Hematopoietic multipotent progenitor cell treated with erythropoietin and hydrocortisone succinate and interleukin-3 and kit ligand, for 6 days (in vitro differentiated cells): Measurements from ENCODE around the gene EPAS1.

Experiments
- DNase-seq: peaks from one replicate; pipeline ENCODE4 v3.0.0-alpha.2; 2015

EPAS1 gene

DNA sequence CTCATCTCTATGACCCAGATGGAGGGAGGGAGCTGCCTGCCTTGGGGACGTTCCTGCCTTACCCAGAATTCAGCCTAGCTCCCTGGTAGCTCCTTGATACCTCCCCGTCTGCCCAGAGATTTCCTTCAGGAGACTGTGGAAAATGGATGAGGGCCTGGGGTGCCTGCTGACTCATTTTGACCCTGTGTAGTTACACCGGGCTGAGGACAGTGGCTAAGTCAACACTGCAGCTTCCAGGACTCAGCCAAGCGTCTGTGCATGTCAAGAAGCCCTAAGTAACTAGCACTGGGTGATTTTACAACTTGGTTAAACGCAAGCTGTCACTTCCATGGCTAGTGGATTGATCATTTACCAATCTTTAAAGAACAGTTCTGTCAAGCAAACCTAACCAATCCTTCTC is 23.3 kb upstream of the EPAS1 start:
- DNase-seq, result no peak

DNA sequence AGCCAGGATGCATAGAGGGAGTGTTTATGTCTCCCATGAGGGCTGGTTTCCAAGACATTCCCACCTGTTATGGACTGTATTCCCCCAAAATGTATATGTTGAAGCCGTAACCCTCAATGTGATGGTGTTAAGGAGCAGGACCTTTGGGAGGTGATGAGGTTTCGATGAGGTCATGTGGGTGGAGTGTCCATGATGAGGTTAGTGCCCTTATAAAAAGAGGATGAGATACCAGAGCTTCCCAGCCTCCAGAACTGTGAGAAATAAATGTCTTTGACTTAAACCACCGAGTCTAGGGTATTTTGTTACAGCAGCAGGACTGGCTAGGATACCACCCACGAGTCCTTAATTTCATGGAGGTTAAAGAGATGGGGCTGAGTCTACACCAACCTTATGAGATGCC is 22.6 kb upstream of the EPAS1 start:
- no peak for DNase-seq

DNA sequence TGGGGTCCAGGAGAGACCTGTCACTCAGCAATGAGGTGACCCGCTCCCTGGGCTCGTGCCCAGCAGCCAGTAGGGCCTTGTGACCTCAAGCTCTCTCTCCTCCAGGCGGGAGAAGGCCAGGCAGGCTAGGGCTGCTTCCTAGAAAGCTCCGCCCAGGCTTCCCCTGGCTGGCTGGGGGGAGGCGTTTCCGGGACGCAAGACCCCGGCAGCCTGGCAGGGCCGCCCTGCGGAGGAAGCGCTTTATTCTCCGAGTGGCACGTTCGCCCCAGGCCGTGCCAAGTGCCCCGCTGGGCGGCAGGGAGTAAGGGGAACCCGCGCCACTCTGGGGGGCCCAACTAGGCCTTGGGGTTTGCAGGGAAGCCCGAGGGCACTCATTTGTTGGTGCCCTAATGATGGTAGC is 21.2 kb upstream of the EPAS1 start:
- DNase-seq, result peak; percentile 69

DNA sequence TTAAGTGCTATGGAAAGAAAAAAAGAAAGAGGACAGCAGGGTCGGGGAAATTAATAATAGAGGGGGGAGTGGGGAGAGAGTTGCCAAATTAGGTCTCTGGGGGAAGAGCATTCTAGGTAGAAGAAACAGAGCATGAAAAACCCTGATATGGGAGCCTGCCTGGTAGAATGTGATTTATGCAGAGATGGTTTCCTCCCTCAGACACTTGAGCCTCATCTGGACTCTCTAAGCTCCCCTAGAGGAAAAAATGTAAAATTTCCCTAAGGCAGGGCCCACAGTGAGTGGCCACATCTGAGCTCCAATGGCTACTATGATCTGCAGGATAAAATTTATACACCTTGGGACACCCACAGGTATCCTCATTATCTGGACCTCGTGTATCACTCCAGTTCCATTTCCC is 20.6 kb upstream of the EPAS1 start:
- no peak for DNase-seq

DNA sequence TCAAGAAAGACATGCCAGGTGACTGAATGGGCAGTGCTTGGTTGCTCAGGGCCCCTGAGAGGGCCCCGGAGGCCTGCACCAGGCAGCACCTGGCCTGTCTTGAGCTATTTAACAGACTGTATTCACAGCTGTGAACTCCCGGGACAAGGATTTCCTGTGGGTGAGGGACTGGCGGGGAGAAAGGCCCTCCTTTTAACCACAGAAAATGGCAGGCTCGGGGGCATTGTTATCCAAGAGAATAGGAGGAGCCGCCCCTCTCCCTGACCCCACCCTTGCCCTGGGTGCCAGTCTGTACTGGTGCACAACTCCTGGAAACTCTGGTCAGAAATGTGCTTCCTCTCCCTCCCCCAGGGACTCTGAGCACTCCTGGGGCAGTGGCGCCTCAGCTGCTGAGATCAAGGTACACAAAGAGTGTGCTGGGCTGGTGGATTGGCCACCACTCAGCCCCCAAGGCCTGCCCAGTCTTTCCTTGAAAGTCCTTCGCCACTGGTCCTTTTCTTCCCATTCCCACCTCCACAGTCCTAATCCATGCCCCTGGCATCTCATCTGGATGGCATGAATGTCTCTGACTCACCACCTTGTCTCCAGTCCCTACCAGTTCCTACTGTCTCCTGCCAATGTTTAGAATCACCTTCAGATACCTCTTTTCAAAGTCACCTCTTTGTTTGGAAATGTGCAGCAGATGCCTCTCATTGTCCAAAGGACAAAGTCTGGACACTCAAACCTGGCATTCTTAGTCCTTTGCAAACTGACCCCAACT is 19.6 kb upstream of the EPAS1 start:
- no peak for DNase-seq

DNA sequence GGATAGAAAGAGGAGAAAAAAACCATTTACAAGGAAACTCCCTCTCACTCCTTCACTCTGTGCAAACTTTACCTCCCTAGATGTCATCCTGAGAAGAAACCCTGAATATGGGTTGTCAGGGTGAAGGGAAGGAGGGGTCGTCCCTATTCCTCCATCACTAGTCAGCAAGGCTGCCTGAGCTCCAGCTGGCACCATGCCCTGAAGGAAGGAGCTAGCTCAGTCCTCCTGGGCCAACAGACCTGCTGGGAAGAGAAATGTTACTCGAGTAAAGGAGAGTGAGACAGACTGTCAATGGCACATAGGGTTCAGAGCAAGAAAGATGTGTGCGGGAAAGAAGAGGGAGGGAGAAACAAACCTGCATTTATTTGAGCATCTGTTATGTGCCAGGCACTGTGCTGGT is 18.3 kb upstream of the EPAS1 start:
- DNase-seq, result no peak

DNA sequence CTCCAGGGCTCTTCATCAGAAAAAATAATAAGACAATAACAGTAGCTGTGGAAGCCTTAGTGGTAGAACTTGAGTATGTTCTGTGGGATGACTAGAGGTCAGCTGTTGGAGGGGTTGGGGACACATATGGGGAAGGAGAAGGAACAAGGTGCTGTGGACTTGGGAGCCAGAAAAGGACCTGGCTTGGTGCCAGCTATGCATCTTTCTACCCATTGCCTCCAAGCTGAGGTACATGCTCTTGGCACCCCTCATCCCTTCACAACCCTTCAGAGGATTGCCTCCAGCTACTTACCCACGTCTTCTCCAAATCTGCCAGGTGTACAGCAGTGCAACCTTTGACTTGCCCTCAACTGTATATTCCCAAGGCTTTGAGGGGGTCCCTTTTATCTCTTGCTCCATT is 15.3 kb upstream of the EPAS1 start:
- DNase-seq, result no peak

DNA sequence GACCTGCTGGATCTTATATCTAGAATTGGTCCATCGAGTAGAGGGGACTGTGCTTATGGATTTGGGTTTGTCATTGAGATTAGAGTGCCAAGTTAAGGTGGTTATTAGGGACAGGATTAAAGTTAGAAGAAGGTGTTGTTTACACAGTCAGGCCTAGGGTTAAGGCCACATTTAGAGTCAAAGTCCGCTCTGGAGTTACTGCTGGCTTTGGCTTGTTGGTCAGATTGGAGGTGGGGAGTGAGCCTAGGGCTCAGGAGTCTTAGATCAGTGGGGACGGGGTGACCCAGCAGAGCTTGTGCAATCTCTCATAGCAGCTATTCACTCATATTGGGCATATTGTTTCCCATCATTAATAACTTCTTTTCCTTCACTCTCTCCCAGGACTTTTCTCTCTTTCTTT is 13.5 kb upstream of the EPAS1 start:
- no peak for DNase-seq

DNA sequence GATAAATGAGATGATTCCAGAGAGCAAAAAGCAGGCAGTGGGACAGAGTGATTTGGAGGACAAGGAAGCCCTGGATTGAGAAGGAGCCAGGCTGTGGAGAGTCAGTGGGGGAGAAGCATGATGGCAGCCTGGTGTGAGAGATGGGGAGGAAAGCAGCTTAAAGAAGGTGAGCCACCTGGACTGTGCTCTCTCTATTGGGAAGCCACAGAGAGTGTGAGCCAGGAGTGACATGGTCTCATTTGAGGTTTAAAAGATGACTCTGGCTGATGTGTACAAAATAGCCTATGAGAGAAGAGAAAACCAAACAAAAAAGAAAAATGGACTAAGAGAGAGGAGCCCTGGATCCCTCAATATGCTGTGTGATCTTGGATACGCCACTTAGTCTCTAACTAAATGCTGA is 12.9 kb upstream of the EPAS1 start:
- DNase-seq, result no peak

DNA sequence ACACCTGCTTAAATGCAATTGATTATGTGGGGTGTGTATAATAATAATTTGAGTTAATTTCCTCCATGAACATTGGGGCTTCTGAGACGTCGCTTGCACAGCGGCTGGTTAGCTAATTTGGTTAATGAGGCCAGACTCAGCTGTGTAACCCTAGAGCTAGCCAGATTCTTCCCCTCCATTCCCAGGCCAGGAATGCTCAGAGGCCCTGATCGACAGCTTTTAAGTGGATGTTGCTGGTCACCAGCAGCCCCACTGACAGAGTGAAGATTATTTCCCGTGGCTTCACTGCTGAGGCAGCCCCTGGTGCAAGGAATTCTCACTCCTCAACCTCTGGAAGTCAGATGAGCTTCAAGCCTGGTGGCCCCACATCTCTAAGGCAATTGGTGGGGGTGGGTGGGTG is 12.4 kb upstream of the EPAS1 start:
- no peak for DNase-seq

DNA sequence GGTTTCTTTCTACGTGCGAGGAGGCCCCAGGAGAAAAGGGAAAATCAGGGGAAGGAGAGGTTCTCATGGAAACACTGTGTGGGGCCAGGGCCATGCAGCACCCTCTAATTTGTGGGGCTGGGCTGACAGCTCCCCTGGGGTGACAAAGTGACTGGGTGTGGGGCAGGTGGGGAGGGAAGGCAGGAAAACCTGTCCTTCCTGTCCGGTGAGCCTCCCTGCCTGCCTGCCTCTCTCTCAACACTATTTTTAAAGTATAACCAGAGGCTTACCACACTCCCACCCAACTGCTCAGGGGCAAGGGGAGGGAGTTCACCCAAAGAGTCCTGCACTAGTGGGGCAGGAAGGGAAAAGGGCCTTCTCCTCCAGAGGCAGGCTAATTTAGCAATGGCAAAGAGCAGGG is 10.5 kb upstream of the EPAS1 start:
- DNase-seq, result no peak

DNA sequence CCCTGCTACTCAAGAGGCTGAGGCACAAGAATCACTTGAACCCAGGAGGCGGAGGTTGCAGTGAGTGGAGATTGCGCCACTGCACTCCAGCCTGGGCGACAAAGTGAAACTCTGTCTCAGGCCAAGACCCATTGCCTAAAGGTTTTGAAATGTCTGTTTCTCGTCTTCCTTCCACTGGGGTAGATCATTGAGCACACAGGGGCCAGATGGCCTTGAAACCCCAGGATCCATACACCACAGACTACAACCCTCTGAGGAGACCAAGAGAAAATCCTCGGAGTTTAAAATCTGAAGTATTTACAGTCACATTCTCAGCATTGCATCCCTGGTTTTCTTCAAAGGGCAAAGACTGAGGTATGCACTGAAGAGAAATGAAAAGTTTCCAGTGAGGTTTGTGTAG is 7.1 kb upstream of the EPAS1 start:
- DNase-seq, result no peak

DNA sequence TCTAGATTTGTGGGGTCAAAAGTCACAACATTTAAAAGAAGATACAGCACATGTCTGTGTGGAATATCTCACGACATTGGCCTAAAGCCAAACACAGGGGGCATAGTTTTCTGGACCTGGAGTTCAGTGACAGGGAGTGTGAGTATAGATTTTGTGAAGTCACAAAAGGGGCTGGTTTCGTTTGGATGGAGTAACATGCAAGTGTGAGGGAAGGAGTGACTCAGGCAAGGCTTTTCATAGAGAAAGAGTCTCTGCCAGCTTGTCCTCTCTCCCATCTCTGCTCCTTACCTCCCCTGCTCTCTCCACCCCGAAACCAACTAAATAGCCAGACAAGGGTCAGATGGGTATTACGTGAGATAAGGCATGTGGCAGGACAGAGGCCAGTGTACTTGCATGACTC is 3.7 kb upstream of the EPAS1 start:
- no peak for DNase-seq

DNA sequence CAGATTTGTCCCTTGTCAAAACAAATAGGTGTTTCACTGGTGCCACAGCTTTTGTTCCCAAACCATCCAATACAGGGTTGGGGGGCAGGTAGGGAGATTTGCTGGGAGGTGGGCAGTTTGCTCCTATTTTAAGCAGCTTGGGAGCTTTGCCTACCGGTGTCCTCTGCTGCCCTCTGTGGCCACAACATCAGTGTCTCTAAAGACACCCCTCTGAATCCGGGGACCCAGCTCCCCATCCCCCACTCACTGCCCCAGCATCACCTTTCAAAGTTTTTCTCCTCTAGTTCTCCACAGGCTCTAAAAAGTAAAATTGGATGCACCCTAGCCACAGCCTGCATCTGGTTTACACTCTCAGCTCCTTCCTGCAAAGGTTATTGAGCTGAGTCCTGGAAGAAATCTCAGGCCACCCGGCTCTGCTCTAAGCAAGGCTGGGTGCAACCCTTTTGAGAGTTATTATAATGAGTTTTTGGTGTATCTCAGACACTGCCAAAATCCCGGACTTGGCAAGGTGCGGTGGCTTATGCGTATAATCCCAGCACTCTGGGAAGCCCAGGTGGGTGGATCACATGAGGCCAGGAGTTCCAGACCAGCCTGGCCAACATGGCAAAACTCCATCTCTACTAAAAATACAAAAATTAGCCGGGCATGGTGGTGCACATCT is 2.9 kb upstream of the EPAS1 start:
- DNase-seq, result peak; percentile 47

DNA sequence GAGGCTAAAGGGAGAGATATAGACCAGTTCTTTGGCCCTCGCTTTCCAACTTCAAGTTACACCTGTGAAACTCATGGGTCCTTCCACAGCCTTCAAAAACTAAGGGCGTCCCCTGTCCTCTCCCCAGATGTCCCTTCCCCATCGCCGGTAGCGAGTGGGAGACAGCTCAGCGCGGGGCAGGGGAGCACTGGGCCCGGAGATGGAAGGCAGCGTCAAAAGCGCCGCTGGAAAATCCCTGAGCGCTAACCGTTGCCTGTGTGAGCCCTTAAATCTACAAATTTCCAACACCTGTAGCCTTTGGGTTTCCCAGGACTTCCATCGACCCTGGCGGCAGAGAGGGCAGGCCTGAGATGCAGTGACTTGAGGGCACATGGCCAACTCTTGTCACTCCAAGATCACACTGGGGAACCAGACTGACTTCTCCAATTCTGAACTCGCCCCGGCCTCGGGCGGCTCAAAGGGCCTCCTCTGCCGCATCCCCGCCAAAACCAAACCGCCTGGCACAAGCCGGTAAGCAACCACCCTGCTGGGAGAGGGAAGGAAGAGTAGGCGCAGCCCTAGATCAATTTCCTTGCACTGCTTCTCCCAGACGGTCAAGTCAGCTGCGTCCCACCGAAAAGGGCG is 879 bp upstream of the EPAS1 start:
- peak; percentile 62 for DNase-seq

DNA sequence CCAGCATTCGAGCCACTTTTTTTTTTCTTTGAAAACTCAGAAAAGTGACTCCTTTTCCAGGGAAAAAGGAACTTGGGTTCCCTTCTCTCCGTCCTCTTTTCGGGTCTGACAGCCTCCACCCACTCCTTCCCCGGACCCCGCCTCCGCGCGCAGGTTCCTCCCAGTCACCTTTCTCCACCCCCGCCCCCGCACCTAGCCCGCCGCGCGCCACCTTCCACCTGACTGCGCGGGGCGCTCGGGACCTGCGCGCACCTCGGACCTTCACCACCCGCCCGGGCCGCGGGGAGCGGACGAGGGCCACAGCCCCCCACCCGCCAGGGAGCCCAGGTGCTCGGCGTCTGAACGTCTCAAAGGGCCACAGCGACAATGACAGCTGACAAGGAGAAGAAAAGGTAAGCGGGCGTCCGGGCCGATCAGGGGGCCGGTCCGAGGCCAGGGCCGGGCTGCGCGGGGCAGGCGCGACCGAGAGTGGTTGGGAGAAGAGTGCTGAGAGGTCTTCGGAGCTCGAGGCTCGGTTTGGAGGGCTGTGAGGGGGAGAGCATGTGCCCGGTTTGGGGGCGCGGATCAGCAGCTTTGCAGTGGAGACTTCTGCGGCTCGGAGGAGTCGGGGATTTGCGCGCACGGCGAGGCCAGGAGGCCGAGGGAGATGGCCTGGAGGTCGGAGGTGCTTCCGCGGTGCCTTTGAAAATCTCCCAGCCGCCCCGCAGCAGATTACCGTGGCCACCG is 502 bp downstream of the EPAS1 start:
- DNase-seq, result peak; percentile 34

DNA sequence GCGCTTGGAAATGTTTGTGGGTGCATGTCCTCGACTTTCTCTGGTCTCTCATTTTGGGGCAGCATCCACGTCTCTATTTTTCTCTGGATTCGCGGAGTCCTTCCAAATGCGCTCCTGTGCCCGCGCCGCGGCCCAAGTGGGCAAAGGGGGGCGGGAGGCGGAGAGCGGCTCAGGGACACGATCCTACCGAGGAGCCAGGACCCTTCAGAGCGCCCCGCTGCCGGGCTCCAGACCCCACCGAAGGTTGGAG is 990 bp downstream of the EPAS1 start:
- DNase-seq, result no peak

DNA sequence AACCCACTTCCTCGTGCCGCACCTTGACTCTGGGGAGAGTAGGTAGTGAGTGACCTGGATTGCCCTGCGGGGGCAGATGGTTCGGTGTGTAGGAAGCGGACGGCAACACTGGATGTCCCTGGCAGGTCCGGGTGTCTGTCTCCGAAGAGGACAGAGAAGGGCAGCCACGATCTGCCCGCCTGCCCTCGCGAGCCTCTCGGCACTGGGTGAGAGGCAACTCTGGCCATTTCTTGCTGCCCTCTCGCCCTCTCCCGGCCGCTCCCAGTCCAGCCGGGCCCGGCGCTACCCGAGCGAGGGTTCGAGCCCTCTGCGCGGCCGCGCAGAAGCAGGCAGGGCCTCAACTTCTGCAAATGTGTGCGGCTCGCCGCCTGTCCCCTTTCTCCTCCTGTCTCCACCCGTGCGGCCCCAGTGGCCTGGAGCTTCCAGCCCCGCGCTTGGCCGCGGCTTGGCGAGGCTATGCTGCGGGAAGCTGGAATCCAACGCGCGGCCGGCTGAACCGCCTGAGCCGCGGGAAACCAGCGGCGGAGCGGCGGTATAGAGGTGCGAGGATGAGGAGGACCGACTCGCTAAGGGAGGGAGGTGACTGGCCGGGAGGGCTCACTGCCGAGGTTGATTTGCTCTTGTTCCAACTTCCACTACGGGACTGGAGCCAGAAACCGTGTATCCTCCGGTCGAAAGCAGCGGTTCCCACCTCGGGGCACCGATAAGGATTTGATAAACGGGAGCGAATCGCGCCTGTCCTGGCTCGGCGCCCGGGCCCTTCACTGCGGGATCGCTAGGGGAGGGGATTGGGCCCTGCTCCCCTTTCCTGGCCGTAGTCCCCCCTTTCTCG is 1.5 kb downstream of the EPAS1 start:
- peak; percentile 54 for DNase-seq

DNA sequence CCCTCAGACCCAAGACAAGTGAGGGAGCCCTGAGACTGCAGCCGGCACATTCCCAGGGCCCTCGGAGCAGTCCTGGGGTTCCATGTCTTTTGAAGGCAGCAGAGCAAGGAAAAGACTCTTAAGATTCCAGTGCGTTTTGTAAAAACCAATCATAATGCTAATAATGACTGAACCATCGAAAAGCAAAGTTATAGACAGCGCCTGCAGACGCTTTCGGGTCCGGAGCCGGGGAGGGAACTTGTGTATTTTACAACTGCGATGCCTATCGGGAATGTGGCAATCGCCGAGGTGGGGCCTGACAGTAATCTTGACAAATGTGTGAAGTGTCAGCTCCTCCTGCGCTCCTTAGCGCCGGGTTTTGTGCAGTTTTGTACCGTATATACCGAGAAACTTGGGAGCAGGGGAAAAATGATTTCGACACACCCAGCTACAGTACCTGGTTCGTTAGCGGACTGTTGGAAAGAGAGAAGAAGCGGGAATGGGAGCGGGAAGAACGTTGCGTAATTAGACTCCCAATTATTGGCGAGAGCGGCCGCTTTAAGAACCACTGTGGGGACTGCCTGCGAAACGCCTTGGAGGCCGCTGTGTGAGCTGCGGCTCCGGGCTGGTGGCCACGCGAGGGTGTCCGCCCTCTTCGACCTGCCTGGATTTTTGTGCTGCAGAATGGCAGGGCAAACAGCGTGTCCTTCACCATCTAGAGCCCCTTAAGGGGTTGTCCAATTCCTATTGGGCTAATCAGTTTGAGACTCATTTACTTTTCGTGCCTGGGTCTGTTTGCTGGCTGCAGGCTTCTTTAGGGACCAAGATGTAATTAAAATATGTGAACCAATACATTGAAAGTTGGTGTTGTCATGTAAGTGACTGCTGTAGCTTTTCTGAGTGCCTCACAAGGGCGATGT is 2.4 kb downstream of the EPAS1 start:
- peak; percentile 77 for DNase-seq

DNA sequence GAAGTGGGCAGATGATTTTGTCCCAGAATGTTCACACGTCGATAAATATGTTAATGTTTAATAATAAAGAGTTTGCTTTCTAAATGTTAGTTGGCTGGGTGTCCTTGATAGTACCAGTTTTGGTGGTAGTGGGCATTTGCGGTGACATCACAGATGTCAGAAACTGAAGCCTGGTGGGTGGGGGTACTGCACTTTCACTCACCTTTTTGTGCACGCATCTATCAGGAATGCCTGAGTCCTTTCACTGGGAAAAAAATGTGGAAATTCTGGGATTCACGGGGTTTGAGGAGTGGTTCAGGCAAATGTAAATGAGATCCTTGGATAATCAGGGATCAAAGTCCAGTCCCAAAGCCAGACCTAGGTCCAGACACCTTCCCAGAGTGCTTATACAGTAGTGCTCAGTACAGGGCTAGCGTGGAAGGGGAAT is 3.2 kb downstream of the EPAS1 start:
- no peak for DNase-seq

DNA sequence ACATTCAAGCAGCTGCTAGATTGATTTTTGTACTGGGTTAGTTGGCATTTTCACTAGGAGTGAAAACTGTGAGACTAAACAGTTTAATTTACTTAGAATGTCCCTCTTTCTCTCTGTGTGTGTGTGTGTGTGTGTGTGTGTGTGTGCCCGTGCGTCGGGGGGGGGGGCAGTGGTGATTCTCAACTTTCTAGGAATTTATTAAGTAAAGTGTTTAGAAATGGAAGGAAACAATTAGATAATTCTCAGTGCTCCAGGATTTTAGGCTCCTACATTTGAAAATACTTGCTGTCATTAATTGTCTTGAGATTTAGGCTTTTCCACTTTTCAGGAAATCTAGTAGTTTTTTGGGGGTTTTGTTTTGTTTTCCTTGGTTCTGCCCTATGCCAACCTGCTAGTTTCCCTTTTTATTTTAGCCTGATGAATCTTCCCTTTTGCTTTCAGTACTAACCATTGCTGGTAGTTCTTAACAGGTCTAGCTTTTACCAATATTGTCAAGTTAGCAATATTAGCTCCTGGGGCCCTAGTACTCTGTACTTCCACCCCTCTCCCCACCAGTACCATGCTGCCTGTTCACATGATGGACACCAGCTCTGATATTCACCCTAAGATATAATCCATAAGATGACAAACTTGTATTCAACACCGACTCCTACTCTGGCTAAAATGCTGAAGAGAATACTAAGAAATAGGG is 4.9 kb downstream of the EPAS1 start:
- DNase-seq, result no peak
